ENCODE measurements around the gene ZNF764.

DNA sequence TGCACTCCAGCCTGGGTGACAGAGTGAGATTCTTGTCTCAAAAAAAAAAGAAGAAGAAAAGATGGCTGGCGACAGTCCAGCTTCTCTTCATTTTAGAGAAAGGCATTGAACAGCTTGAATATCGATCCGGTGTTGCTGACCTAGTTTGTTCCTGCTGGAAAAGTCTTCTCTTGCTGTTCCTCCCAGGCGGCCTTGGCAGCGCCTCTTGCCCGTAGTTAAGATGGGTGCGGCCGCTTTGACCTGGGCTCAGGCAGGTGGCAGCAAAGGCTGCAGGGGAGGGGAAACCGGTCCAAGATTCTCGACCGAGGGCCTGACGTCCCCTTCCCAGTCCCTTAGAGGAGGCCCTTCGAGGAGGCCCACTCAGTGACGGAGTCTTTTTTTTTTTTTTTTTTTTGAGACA is 3.8 kb upstream of the ZNF764 start:
- TF ChIP-seq, protein P1, sequence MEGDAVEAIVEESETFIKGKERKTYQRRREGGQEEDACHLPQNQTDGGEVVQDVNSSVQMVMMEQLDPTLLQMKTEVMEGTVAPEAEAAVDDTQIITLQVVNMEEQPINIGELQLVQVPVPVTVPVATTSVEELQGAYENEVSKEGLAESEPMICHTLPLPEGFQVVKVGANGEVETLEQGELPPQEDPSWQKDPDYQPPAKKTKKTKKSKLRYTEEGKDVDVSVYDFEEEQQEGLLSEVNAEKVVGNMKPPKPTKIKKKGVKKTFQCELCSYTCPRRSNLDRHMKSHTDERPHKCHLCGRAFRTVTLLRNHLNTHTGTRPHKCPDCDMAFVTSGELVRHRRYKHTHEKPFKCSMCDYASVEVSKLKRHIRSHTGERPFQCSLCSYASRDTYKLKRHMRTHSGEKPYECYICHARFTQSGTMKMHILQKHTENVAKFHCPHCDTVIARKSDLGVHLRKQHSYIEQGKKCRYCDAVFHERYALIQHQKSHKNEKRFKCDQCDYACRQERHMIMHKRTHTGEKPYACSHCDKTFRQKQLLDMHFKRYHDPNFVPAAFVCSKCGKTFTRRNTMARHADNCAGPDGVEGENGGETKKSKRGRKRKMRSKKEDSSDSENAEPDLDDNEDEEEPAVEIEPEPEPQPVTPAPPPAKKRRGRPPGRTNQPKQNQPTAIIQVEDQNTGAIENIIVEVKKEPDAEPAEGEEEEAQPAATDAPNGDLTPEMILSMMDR (IDR thresholded peaks at IDR 0.05), result no peak
- no peak for TF ChIP-seq POLR2A (IDR thresholded peaks at IDR 0.05)

Measured in uterus (tissue), 2 donors.